Measurements from ENCODE around the gene PSMC2. TPM values are rescaled to one million over a fixed set of nuclear protein-coding genes. Genes with fewer than 3 reads are reported as not detected.

PSMC2 gene
- polyA plus RNA-seq, 2 of the 4 experiments (the other 2 are of a cell fraction): 252 to 287 TPM

- no peak for TF ChIP-seq USF2 (IDR thresholded peaks at IDR 0.05)
Measured at GRCh38 chr7:103297837-103298179, 49.6 kb upstream of the PSMC2 start (continued).

GRCh38 chr7:103299660-103300059 is 47.8 kb upstream of the PSMC2 start:
- WGBS (ENCODE audit: missing lambda C conversion rate): 94% methylated on average over 6 of the region's 6 CpGs
- ChIA-PET POLR2A (interaction anchor here (0.5 kb wide), 1 partner anchor 194 kb away, joined by 3 read pairs; no protein-coding TSS in a partner anchor), CTCF (interaction anchor here (0.9 to 1.1 kb wide), 2 partner anchors 10 to 1619 kb away, joined by 3 read pairs; no protein-coding TSS in a partner anchor)

GRCh38 chr7:103301441-103301840 is 46.0 kb upstream of the PSMC2 start:
- FAIRE-seq (no peak), DNase-seq (ENCODE audit: low read depth in 1 of 2, low spot score in 1 of 2) (no peak), ATAC-seq (no peak)
- Histone ChIP-seq H3K9me3 (no peaks in the 10 kb centered on the region), H3K4me3 (no peak overlapping the region), H3K4me1 (peaks cover 12% of the 10 kb centered on the region), H3K4me2 (no peak overlapping the region), H3K27ac (no peak overlapping the region)
- POLR2A ChIA-PET: no interaction called here
- TF ChIP-seq KDM5A (IDR thresholded peaks at IDR 0.05) (no peak), EP300 (IDR thresholded peaks at IDR 0.05) (no peak), MAX (IDR thresholded peaks at IDR 0.05) (no peak), ELK1 (IDR thresholded peaks at IDR 0.05; ENCODE audit: low read depth, low read length) (no peak), MYC (IDR thresholded peaks at IDR 0.05; ENCODE audit: borderline replicate concordance, low read length) (no peak), CHD4 (IDR thresholded peaks at IDR 0.05; ENCODE audit: borderline replicate concordance) (no peak), SMC3 (IDR thresholded peaks at IDR 0.05) (no peak), RCOR1 (IDR thresholded peaks at IDR 0.05; ENCODE audit: low read depth, low read length) (no peak), SREBF2 (IDR thresholded peaks at IDR 0.05) (no peak), E2F6 (IDR thresholded peaks at IDR 0.05; ENCODE audit: borderline replicate concordance, low read depth) (no peak), ZC3H11A (IDR thresholded peaks at IDR 0.05) (no peak), EHF (CRISPR knock-in tag; IDR thresholded peaks at IDR 0.05) (no peak), PHF8 (IDR thresholded peaks at IDR 0.05; ENCODE audit: borderline replicate concordance, low read depth) (no peak)
- WGBS (ENCODE audit: missing lambda C conversion rate): 41% methylated on average over 2 of the region's 2 CpGs
- CTCF ChIA-PET: interaction anchor here (1.0 to 1.1 kb wide), 2 partner anchors 9 to 10 kb away, joined by 3 to 5 read pairs; no protein-coding TSS in a partner anchor

More at GRCh38 chr7:103299660-103300059, 47.8 kb upstream of the PSMC2 start:
- H3K4me2 ChIP-seq: no peak overlapping the region
- DNase-seq (ENCODE audit: low read depth in 1 of 2, low spot score in 1 of 2): no peak
- no peak for TF ChIP-seq REST (IDR thresholded peaks at IDR 0.05)
- TF ChIP-seq CEBPB (IDR thresholded peaks at IDR 0.05): peak; percentile 40 to 48; a peak in 3 of 4 replicates
- ATAC-seq: no peak
- no peak overlapping the region for H3K4me3 ChIP-seq
- no peaks in the 10 kb centered on the region for H3K9me3 ChIP-seq
- peaks cover 12% of the 10 kb centered on the region for H3K4me1 ChIP-seq
- FAIRE-seq: no peak
- H3K27ac ChIP-seq: no peak overlapping the region

Data from A549 (cell line).